ENCODE results near the gene SERPINB1. TPM values are rescaled to one million over a fixed set of nuclear protein-coding genes. Genes with fewer than 3 reads are reported as not detected.

SERPINB1 gene
- total RNA-seq, 6 experiments from 2014 or later = 21.1 to 39.2 (median 29.3) TPM

GRCh38 chr6:2831392-2831791 lies 10.3 kb downstream of the SERPINB1 start:
- TF ChIP-seq, protein P1, sequence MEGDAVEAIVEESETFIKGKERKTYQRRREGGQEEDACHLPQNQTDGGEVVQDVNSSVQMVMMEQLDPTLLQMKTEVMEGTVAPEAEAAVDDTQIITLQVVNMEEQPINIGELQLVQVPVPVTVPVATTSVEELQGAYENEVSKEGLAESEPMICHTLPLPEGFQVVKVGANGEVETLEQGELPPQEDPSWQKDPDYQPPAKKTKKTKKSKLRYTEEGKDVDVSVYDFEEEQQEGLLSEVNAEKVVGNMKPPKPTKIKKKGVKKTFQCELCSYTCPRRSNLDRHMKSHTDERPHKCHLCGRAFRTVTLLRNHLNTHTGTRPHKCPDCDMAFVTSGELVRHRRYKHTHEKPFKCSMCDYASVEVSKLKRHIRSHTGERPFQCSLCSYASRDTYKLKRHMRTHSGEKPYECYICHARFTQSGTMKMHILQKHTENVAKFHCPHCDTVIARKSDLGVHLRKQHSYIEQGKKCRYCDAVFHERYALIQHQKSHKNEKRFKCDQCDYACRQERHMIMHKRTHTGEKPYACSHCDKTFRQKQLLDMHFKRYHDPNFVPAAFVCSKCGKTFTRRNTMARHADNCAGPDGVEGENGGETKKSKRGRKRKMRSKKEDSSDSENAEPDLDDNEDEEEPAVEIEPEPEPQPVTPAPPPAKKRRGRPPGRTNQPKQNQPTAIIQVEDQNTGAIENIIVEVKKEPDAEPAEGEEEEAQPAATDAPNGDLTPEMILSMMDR (IDR thresholded peaks at IDR 0.05) = no peak
- Mint-ChIP-seq H3K4me1 (ENCODE audit: low read depth) (no peaks in the 10 kb centered on the region), H3K9me3 (no peaks in the 10 kb centered on the region), H3K36me3 (ENCODE audit: low read depth) (peaks cover 46% of the 10 kb centered on the region), H3K27ac (no peak overlapping the region), H3K27me3 (ENCODE audit: insufficient read depth) (no peaks in the 10 kb centered on the region), H3K4me3 (no peak overlapping the region)
- DNase-seq = no peak

- Mint-ChIP-seq H3K36me3 (ENCODE audit: low read depth) (peaks cover 35% of the 10 kb centered on the region), H3K4me3 (no peak overlapping the region)
Observed at GRCh38 chr6:2830183-2830582, 11.5 kb downstream of the SERPINB1 start.

DNA sequence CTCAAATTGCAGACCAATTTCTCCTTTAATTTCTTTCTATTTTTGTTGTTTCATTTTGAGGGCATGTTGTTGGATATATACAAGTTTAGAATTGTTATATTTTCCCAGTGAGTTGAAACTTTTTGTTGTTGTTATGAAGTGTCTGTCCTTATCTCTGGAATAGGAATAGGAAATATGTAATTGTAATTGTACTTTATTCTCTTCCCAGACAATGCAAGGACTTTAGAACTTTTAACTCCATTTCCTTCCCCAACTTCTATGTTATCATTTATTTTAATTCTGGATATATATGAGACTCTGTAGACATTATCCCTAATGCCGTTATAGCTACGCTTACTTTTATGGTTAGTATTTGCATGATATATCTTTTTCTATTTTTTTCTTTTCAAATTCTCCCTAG lies 12.4 kb downstream of the SERPINB1 start:
- Mint-ChIP-seq H3K4me1 (ENCODE audit: low read depth) (no peaks in the 10 kb centered on the region), H3K9me3 (no peaks in the 10 kb centered on the region), H3K36me3 (ENCODE audit: low read depth) (peaks cover 26% of the 10 kb centered on the region), H3K27me3 (ENCODE audit: insufficient read depth) (no peaks in the 10 kb centered on the region; the same call in 1 of the 2 replicates), H3K4me3 (no peak overlapping the region), H3K27ac (no peak overlapping the region)
- no peak for DNase-seq
- TF ChIP-seq, protein P1 (IDR thresholded peaks at IDR 0.05) = no peak

More at GRCh38 chr6:2830183-2830582, 11.5 kb downstream of the SERPINB1 start:
- no peaks in the 10 kb centered on the region for H3K27me3 Mint-ChIP-seq (ENCODE audit: insufficient read depth)
- no peaks in the 10 kb centered on the region for H3K9me3 Mint-ChIP-seq
- no peaks in the 10 kb centered on the region for H3K4me1 Mint-ChIP-seq (ENCODE audit: low read depth)
- no peak for DNase-seq
- TF ChIP-seq, protein P1 (IDR thresholded peaks at IDR 0.05) = no peak
- H3K27ac Mint-ChIP-seq = no peak overlapping the region

DNA sequence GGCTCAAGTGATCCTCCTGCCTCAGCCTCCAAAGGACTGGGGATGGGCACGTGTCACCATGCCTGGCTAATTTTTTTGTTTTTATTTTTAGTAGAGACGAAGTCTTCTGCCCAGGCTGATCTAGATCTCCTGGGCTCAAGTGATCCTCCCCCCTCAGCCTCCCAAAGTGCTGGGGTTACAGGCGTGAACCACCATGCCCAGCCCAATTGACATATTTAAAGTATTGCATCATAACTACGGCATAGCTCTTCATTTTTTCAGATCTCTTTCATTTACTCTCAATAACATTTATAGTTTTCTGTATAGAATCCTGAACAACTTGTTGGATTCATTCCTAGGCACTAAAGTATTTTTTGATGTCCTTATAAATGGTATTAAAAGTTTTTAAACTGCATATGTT lies 13.0 kb downstream of the SERPINB1 start:
- H3K27ac Mint-ChIP-seq = no peak overlapping the region

DNA sequence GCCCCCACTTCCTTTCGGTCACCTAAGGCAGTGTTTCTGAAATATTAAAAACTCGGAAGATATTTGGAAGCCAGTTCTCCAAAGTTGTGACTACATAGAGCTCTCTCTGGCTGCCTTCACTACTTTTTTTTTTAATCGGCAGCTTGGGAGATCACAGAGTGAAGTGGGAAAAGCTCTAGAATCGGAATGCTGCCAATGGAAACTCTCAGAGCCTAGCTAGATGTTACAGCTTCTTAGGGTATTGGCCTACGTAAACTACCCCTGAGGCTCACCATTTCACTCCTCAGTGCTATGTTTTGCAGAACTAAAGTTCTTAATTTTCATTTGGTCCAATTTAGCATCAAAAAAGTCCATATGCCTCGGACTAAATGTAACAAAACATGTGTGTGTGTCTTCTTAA lies 14.5 kb downstream of the SERPINB1 start:
- Mint-ChIP-seq H3K27me3 (ENCODE audit: insufficient read depth) (no peaks in the 10 kb centered on the region; the same call in none of the 2 replicates), H3K27ac (no peak overlapping the region), H3K4me1 (ENCODE audit: low read depth) (peaks cover 12% of the 10 kb centered on the region), H3K9me3 (no peaks in the 10 kb centered on the region), H3K36me3 (ENCODE audit: low read depth) (peaks cover 11% of the 10 kb centered on the region), H3K4me3 (no peak overlapping the region)
- no peak for DNase-seq
- TF ChIP-seq, protein P1 (IDR thresholded peaks at IDR 0.05) = no peak

More for the DNA sequence above, 13.0 kb downstream of the SERPINB1 start:
- DNase-seq = no peak
- H3K4me3 Mint-ChIP-seq = no peak overlapping the region
- no peaks in the 10 kb centered on the region for H3K9me3 Mint-ChIP-seq
- TF ChIP-seq, protein P1 (IDR thresholded peaks at IDR 0.05) = no peak
- H3K4me1 Mint-ChIP-seq (ENCODE audit: low read depth) = peaks cover 5% of the 10 kb centered on the region
- H3K36me3 Mint-ChIP-seq (ENCODE audit: low read depth) = peaks cover 20% of the 10 kb centered on the region
- no peaks in the 10 kb centered on the region; the same call in 1 of the 2 replicates for H3K27me3 Mint-ChIP-seq (ENCODE audit: insufficient read depth)

GRCh38 chr6:2826131-2826530 lies 15.5 kb downstream of the SERPINB1 start:
- peaks cover 5% of the 10 kb centered on the region; the same call in 1 of the 2 replicates for H3K36me3 Mint-ChIP-seq (ENCODE audit: low read depth)

More at GRCh38 chr6:2826131-2826530, 15.5 kb downstream of the SERPINB1 start:
- Mint-ChIP-seq H3K4me1 (ENCODE audit: low read depth) (peaks cover 12% of the 10 kb centered on the region), H3K4me3 (no peak overlapping the region), H3K27ac (no peak overlapping the region), H3K9me3 (no peaks in the 10 kb centered on the region), H3K27me3 (ENCODE audit: insufficient read depth) (no peaks in the 10 kb centered on the region; the same call in none of the 2 replicates)
- TF ChIP-seq, protein P1 (IDR thresholded peaks at IDR 0.05) = no peak
- DNase-seq = no peak

All from HFFc6 (cell line).